HG03457 (cell line): ENCODE results near the gene UROS.
A peak's percentile ranks its signal among the peaks of the same experiment; 100 is the strongest.

Source experiments
- ATAC-seq: cut with Tn5 transposase; IDR thresholded peaks from one replicate; pipeline ENCODE4 v1.9.1; 2021; ENCODE audit warnings: moderate number of reproducible peaks; ENCODE audit not compliant: unreplicated experiment

Gene UROS

GRCh38 chr10:125795128-125795527, 27.9 kb downstream of the UROS start:
- ATAC-seq = no peak

GRCh38 chr10:125792342-125793300, 30.4 kb downstream of the UROS start:
- no peak for ATAC-seq

GRCh38 chr10:125788156-125789034, 34.7 kb downstream of the UROS start:
- ATAC-seq = no peak

GRCh38 chr10:125785791-125786190, 37.3 kb downstream of the UROS start:
- ATAC-seq = no peak

GRCh38 chr10:125783957-125784356, 39.1 kb downstream of the UROS start:
- ATAC-seq = peak; percentile 73

GRCh38 chr10:125783408-125783807, 39.6 kb downstream of the UROS start:
- no peak for ATAC-seq

GRCh38 chr10:125782616-125783015, 40.4 kb downstream of the UROS start:
- ATAC-seq = no peak

GRCh38 chr10:125782054-125782453, 41.0 kb downstream of the UROS start:
- ATAC-seq = no peak

GRCh38 chr10:125781374-125781773, 41.7 kb downstream of the UROS start:
- no peak for ATAC-seq

- ATAC-seq = no peak
Measured at GRCh38 chr10:125779403-125780327, 43.4 kb downstream of the UROS start.

GRCh38 chr10:125778556-125778955, 44.5 kb downstream of the UROS start:
- no peak for ATAC-seq

- ATAC-seq = no peak
Measured at GRCh38 chr10:125777806-125778205, 45.3 kb downstream of the UROS start.

- no peak for ATAC-seq
Measured at GRCh38 chr10:125775491-125776106, 47.5 kb downstream of the UROS start, which contains the start of gene MMP21. MMP21 (minus strand) TSS chr10:125775821; CDS start chr10:125775821, 0 bp downstream.

GRCh38 chr10:125774581-125775191, 48.4 kb downstream of the UROS start:
- ATAC-seq = no peak

- ATAC-seq = no peak
Measured at GRCh38 chr10:125773687-125774543, 49.1 kb downstream of the UROS start.

- ATAC-seq = no peak
Measured at GRCh38 chr10:125772864-125773180, 50.2 kb downstream of the UROS start.

- ATAC-seq = no peak
Measured at GRCh38 chr10:125772112-125772863, 50.8 kb downstream of the UROS start.

- no peak for ATAC-seq
Measured at GRCh38 chr10:125770844-125771243, 52.2 kb downstream of the UROS start.
